Measurements from ENCODE around the gene HEMK1.

- TF ChIP-seq, protein P1, sequence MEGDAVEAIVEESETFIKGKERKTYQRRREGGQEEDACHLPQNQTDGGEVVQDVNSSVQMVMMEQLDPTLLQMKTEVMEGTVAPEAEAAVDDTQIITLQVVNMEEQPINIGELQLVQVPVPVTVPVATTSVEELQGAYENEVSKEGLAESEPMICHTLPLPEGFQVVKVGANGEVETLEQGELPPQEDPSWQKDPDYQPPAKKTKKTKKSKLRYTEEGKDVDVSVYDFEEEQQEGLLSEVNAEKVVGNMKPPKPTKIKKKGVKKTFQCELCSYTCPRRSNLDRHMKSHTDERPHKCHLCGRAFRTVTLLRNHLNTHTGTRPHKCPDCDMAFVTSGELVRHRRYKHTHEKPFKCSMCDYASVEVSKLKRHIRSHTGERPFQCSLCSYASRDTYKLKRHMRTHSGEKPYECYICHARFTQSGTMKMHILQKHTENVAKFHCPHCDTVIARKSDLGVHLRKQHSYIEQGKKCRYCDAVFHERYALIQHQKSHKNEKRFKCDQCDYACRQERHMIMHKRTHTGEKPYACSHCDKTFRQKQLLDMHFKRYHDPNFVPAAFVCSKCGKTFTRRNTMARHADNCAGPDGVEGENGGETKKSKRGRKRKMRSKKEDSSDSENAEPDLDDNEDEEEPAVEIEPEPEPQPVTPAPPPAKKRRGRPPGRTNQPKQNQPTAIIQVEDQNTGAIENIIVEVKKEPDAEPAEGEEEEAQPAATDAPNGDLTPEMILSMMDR (IDR thresholded peaks at IDR 0.05; ENCODE audit: low read depth, low read length, missing input control), result no peak
- TF ChIP-seq RAD21 (IDR thresholded peaks at IDR 0.05) (peak; percentile 19 to 51), TAF1 (conservative IDR thresholded peaks at IDR 0.05) (no peak), HNF4A (conservative IDR thresholded peaks at IDR 0.05) (peak; percentile 55 to 75), FOXA1 (IDR thresholded peaks at IDR 0.05) (no peak), SP1 (IDR thresholded peaks at IDR 0.05) (peak; percentile 88), JUND (IDR thresholded peaks at IDR 0.05) (peak; percentile 43 to 54), YY1 (IDR thresholded peaks at IDR 0.05) (peak; percentile 74), REST (IDR thresholded peaks at IDR 0.05) (peak; percentile 83), GABPA (IDR thresholded peaks at IDR 0.05 in 1 of 2, conservative IDR thresholded peaks at IDR 0.05 in 1 of 2) (no peak), ZBTB33 (IDR thresholded peaks at IDR 0.05) (peak; percentile 72), FOXA2 (IDR thresholded peaks at IDR 0.05) (peak; percentile 53)
- TF ChIP-seq, protein P2, sequence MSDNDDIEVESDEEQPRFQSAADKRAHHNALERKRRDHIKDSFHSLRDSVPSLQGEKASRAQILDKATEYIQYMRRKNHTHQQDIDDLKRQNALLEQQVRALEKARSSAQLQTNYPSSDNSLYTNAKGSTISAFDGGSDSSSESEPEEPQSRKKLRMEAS (IDR thresholded peaks at IDR 0.05), result peak; percentile 95
- TF ChIP-seq, protein P3, sequence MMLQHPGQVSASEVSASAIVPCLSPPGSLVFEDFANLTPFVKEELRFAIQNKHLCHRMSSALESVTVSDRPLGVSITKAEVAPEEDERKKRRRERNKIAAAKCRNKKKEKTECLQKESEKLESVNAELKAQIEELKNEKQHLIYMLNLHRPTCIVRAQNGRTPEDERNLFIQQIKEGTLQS (IDR thresholded peaks at IDR 0.05), result peak; percentile 52
Measured at GRCh38 chr3:50600841-50601591, 31.7 kb downstream of the HEMK1 start.

Data from liver (tissue), 3 donors.